ENCODE results near the gene GPR25.

Gene GPR25, protein sequence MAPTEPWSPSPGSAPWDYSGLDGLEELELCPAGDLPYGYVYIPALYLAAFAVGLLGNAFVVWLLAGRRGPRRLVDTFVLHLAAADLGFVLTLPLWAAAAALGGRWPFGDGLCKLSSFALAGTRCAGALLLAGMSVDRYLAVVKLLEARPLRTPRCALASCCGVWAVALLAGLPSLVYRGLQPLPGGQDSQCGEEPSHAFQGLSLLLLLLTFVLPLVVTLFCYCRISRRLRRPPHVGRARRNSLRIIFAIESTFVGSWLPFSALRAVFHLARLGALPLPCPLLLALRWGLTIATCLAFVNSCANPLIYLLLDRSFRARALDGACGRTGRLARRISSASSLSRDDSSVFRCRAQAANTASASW

DNA sequence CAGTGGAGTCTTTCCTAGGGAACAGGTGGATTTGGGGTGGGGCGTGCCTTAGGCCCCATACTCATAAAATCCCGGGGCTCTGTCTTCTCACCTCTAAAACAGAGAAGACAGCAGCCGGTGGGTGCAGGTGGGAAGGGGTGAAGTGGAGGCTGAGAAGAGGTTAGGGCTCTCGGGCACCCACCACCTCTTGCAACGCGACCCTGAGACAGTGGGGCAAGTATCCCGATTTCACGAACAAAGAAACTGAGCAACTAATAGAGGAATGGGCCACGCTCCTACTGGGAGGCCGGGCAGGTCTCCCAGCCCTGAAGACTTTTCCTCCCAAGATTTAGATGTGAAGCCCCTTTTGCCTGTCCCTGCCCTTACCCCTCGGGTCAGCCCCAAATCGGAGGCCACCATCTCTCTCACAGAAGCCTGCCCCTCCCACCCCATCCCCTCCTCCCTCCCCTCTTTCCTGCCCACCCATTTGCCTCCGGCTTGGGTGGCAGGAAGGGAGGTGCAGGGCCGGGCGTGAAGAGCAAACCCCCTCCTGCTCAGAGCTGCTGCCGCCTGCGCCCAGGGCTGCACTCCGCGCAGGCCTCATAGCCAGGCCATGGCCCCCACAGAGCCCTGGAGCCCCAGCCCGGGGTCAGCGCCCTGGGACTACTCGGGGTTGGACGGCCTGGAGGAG lies at the start of gene GPR25:
Gene GPR25 (plus strand): TSS at position 536 of the 670 bp plus-strand sequence. CDS start 57 bp downstream, at position 593.
- H3K4me3 ChIP-seq (ENCODE audit: low read length, poor library complexity, severe bottlenecking), result no peak within 1 kb of the TSS

GRCh38 chr1:200831091-200831490 lies 41.7 kb upstream of the GPR25 start:
- H3K27me3 ChIP-seq (ENCODE audit: insufficient read depth, low read length, poor library complexity, severe bottlenecking), result no peaks in the 10 kb centered on the region
- H3K9me3 ChIP-seq (ENCODE audit: insufficient read depth, low read depth, low read length), result no peaks in the 10 kb centered on the region
- H3F3A ChIP-seq (ENCODE audit: low read depth), result no peaks in the 10 kb centered on the region
- no peaks in the 10 kb centered on the region for H4K20me1 ChIP-seq (ENCODE audit: insufficient read depth, low read length, poor library complexity, severe bottlenecking)
- no peak for TF ChIP-seq CTCF (conservative IDR thresholded peaks at IDR 0.05; ENCODE audit: low read length)
- no peak for TF ChIP-seq EZH2phosphoT487 (IDR thresholded peaks at IDR 0.05; ENCODE audit: borderline replicate concordance)
- no peak overlapping the region for H3K9ac ChIP-seq (ENCODE audit: low read depth, low read length, poor library complexity, severe bottlenecking)
- no peaks in the 10 kb centered on the region for H3K9me2 ChIP-seq (replicated peaks; ENCODE audit: low read depth, low read length)
- H3K4me1 ChIP-seq (ENCODE audit: insufficient read depth, low read length, poor library complexity, severe bottlenecking), result peaks cover 6% of the 10 kb centered on the region
- H3K79me2 ChIP-seq (ENCODE audit: insufficient read depth, low read length), result no peaks in the 10 kb centered on the region
- H2AFZ ChIP-seq (ENCODE audit: low read length), result no peak overlapping the region
- H3K4me3 ChIP-seq (ENCODE audit: low read length, poor library complexity, severe bottlenecking), result no peak overlapping the region
- no peaks in the 10 kb centered on the region for H3K36me3 ChIP-seq (ENCODE audit: insufficient read depth, low read length)
- no peak overlapping the region for H3K4me2 ChIP-seq (ENCODE audit: low read depth, low read length, poor library complexity, severe bottlenecking)

More for the DNA sequence above, at the start of gene GPR25:
- H3K36me3 ChIP-seq (ENCODE audit: insufficient read depth, low read length), result no peaks in the 10 kb centered on the region
- H3K4me2 ChIP-seq (ENCODE audit: low read depth, low read length, poor library complexity, severe bottlenecking), result no peak within 1 kb of the TSS
- no peaks in the 10 kb centered on the region for H3K27me3 ChIP-seq (ENCODE audit: insufficient read depth, low read length, poor library complexity, severe bottlenecking)
- no peak for TF ChIP-seq EZH2phosphoT487 (IDR thresholded peaks at IDR 0.05; ENCODE audit: borderline replicate concordance)
- no peak for TF ChIP-seq CTCF (conservative IDR thresholded peaks at IDR 0.05; ENCODE audit: low read length)
- no peaks in the 10 kb centered on the region for H3K9me2 ChIP-seq (replicated peaks; ENCODE audit: low read depth, low read length)
- H3K9me3 ChIP-seq (ENCODE audit: insufficient read depth, low read depth, low read length), result no peaks in the 10 kb centered on the region
- H3K9ac ChIP-seq (ENCODE audit: low read depth, low read length, poor library complexity, severe bottlenecking), result no peak within 1 kb of the TSS
- H3K4me1 ChIP-seq (ENCODE audit: insufficient read depth, low read length, poor library complexity, severe bottlenecking), result peaks cover 38% of the 10 kb centered on the region
- no peak within 1 kb of the TSS for H2AFZ ChIP-seq (ENCODE audit: low read length)
- no peaks in the 10 kb centered on the region for H3K79me2 ChIP-seq (ENCODE audit: insufficient read depth, low read length)
- H4K20me1 ChIP-seq (ENCODE audit: insufficient read depth, low read length, poor library complexity, severe bottlenecking), result no peaks in the 10 kb centered on the region
- no peaks in the 10 kb centered on the region; the same call in 1 of the 2 replicates for H3F3A ChIP-seq (ENCODE audit: low read depth)

- no peak overlapping the region for H3K9ac ChIP-seq (ENCODE audit: low read depth, low read length, poor library complexity, severe bottlenecking)
- H3K9me3 ChIP-seq (ENCODE audit: insufficient read depth, low read depth, low read length), result no peaks in the 10 kb centered on the region
- H3K27me3 ChIP-seq (ENCODE audit: insufficient read depth, low read length, poor library complexity, severe bottlenecking), result no peaks in the 10 kb centered on the region
- no peak overlapping the region for H3K4me3 ChIP-seq (ENCODE audit: low read length, poor library complexity, severe bottlenecking)
- H3K79me2 ChIP-seq (ENCODE audit: insufficient read depth, low read length), result no peaks in the 10 kb centered on the region
- no peaks in the 10 kb centered on the region for H3K9me2 ChIP-seq (replicated peaks; ENCODE audit: low read depth, low read length)
- H4K20me1 ChIP-seq (ENCODE audit: insufficient read depth, low read length, poor library complexity, severe bottlenecking), result no peaks in the 10 kb centered on the region
- H2AFZ ChIP-seq (ENCODE audit: low read length), result no peak overlapping the region
- H3K4me1 ChIP-seq (ENCODE audit: insufficient read depth, low read length, poor library complexity, severe bottlenecking), result no peaks in the 10 kb centered on the region
- no peaks in the 10 kb centered on the region for H3K36me3 ChIP-seq (ENCODE audit: insufficient read depth, low read length)
- H3F3A ChIP-seq (ENCODE audit: low read depth), result no peaks in the 10 kb centered on the region
- no peak for TF ChIP-seq CTCF (conservative IDR thresholded peaks at IDR 0.05; ENCODE audit: low read length)
- TF ChIP-seq EZH2phosphoT487 (IDR thresholded peaks at IDR 0.05; ENCODE audit: borderline replicate concordance), result no peak
- H3K4me2 ChIP-seq (ENCODE audit: low read depth, low read length, poor library complexity, severe bottlenecking), result no peak overlapping the region
Observed at GRCh38 chr1:200834383-200834782, 38.4 kb upstream of the GPR25 start.
